GM18907 (cell line): Measurements from ENCODE around the gene SSR3.

Source experiments
- ATAC-seq: cut with Tn5 transposase; IDR thresholded peaks from one replicate; pipeline ENCODE4 v1.9.1; 2021; ENCODE audit warnings: mild to moderate bottlenecking, moderate library complexity; ENCODE audit not compliant: unreplicated experiment

SSR3 gene

GRCh38 chr3:156493887-156494286 is 61.0 kb downstream of the SSR3 start:
- ATAC-seq: peak; percentile 49

GRCh38 chr3:156492801-156493261 is 62.1 kb downstream of the SSR3 start:
- no peak for ATAC-seq

- no peak for ATAC-seq
Observed at GRCh38 chr3:156491192-156491591, 63.7 kb downstream of the SSR3 start.
